Hematopoietic multipotent progenitor cell (in vitro differentiated cells): Measurements from ENCODE around the gene ZNF524. TPM values are rescaled to one million over a fixed set of nuclear protein-coding genes. Genes with fewer than 3 reads are reported as not detected.
A peak's percentile ranks its signal among the peaks of the same experiment; 100 is the strongest.
"Not testable (repeated sequence)": the region's sequence is repeated elsewhere in the genome, so short reads cannot be mapped to it uniquely, and the experiment has no call there.

Experiments
- DNase-seq, 3 donors: peaks; one replicate each; pipeline ENCODE4 v3.0.0-alpha.2; 2011 to 2015; ENCODE audit warnings: low read depth in 2 of 3, low spot score in 2 of 3
- total RNA-seq: library from RNA; depleted of rRNA; stranded (reverse); fragments of >200 nt; gene quantifications from one replicate; pipeline ENCODE4 v1.2.3, GENCODE V29; 2012

The ZNF524 gene
- total RNA-seq, 1 donor = 21.3 TPM

DNA sequence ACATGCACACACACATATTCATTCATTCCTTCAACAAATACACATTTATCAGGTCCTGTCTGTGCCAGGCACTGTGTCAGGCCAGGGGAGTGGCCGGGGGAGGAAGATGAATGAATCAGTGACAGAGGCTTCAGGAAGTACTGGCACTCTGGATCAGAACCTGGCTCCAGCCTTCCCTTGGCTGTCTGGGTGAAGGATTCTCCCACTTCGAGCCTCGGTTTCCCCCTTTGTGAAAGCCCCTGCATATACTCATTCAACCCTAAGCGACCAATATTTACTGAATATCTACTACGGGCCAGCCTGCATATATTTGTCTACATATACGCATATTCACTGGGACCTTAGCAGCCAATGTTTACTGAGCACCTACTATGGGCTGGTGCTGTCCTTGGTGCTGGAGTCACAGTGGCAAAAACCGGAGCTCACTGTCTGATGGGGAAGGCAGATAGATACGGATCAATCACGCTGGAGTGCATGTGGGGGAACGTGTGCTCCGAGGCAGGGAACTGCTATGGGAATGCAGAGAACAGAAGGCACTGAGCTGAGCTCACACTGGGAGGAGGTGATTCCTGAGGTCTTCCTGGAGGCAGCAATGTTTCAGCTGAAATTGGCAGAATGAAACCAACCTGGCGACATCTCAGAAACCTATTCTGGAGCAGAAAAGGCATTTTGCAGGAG, 18.8 kb upstream of the ZNF524 start:
- no peak for DNase-seq

DNA sequence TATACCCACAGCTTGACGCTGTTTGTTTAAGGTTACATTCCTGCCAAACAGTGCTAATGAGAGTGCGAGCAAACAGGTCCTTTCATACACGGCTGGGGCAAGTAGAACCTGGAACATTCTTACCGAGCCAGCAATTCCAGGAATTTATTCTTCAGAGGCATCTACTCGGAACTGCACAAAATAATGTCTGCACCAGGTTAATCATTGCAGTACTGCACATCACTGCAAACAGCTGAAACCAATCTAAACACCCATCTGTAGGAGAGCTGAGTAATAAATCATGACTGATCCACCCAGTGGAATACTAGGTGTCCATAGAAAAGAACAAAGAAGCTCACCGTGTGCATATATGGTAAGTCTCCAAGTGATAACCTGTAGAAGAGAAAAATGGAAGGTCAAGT, 18.3 kb upstream of the ZNF524 start:
- no peak for DNase-seq

DNA sequence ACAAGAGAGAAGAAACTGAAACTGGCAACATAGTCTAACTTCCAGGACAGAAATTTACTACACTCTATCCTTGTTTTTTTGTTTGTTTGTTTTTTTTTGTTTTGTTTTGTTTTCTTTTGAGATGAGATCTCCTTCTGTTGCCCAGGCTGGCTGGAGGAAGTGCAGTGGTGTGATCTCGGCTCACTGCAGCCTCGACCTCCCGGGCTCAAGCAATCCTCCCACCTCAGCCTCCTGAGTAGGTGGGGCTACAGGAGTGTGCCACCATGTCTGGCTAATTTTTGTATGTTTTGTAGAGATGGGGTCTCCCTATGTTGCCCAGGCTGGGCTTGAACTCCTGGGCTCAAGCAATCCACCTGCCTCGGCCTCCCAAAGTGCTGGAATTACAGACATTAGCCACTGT, 17.8 kb upstream of the ZNF524 start:
- DNase-seq = not testable (repeated sequence)

DNA sequence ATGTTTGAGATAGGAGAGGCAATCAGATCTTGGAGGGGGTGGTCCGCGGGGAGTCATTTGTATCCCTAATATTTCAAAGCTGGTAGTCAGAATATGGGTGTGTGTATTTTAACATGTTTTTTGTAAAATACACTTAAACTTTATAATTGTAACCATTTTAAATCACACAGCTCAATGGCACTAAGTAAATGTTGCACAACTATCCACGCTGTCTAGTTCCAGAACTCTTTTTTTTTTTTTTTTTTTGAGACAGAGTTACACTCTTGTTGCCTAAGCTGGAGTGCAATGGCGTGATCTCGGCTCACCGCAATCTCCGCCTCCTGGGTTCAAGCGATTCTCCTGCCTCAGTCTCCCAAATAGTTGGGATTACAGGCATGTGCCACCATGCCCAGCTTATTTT, 16.2 kb upstream of the ZNF524 start:
- not testable (repeated sequence) for DNase-seq

DNA sequence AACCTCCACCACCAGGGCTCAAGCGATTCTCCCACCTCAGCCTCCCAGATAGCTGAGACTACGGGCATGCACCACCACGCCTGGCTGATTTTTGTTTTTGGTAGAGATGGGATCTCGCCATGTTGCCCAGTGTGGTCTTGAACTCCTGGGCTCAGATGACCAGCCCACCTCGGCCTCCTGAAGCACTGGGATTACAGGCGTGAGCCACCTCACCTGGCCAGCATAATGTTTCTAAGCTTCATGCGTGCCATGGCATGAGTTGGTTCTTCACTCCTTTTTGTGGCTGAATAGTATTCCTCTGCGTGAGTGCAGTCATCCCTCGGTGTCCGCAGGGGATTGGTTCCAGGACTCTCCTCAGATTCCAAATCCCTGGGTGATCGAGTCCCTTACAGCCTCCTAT, 15.2 kb upstream of the ZNF524 start:
- no peak for DNase-seq

DNA sequence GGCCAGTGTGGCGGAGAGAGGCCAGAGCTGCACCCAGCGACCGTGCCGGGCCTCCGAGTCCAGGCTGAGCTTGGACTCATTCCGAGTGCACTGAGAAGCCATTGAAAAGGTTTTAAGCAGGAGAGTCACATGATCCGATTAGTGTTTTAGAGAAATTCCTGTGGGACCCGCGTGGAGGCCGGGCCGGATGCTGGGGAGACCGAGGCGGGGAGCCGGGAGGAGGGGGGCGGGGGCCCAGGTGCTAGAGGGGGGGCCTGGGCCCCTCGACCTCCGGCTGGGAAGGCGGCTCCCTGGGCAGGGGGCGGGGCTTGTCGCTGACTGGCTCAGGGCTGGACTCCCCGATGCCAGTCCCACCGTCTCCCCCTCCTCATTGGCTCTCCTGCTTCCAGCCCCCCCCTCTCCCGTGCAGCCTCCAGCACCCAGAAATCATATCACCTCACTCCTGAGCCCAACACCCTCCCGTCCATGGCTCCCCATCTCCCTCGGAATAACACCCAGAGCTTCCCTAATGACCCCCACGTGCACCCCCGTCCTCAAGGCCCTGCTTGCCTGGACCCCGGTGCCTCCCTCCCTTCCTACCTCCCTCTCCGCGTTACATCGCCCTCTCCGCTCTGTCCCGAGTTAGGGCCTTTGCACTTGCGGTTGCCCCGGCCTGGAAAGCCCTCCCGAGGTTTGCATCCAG, 14.3 kb upstream of the ZNF524 start:
- peak in 2 of 3 donors; percentile 67 to 71 for DNase-seq

DNA sequence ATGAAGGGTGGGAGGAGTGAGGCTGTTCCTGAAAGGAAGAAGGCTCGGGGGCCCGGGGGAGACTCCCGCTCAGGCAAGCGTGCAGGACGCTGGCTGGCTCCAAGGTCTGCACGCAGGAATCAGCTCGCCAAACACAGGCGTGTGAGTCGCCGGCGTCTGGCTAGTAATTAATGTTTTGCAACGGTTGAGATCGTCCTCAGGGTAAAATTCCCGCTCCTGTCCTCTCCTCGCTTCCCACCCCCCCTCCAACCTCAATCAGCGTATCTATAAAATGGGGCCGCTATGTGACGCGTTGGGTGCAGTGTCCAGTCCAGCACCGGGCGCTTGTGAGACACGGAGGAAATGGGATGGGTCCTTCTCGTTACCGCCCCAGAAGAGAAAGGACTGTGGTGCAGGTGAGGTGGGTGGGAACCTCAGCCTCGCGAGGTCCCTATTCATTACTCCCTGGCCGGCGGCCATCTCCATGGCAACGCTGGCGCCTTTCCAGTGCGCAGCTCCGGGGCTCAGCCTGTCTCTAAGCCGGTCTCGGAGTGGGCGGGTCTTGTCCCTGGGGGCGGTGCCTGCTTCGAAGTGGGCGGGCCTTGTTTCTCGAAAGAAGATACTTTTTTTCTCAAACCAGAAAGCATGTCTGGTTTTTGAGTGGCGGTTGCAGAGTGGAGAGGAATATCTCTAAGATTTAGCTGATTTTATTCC, 13.0 kb upstream of the ZNF524 start:
- DNase-seq = peak; percentile 81 to 96 (median 95)

DNA sequence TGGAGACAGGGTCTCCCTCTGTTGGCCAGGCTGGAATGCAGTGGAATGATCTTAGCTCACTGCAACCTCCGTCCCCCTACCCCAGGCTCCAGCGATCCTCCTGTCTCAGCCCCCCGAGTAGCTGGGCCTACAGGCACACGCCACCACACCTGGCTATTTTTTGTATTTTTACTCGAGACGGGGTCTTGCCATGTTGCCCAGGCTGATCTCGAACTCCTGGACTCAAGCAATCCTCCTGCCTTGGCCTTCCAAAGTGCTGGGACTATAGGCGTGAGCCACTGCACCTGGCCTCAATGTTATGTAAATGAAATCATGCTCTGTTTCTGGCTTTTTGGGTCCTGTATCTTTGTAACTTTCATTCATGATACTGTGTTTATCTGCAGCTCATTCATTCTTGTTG, 11.3 kb upstream of the ZNF524 start:
- DNase-seq = no peak

DNA sequence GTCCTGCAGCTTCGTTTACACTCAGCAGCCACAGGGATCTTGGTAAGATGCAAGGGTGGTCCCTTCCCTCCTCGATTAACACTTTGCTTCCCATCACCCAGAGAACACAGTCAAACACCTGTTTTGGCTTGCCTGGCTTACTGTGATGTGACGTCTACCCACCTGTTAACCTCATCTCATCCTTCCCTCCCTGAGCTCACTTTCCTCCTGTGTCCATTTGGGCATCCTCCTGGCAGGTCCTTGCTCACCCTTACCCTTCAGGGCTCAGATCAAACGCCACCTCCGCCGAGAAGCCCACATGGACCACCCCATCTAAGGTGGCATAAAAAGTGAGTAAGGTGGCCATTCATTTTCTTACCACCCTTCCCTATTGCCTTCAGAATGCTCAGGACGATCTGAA, 10.0 kb upstream of the ZNF524 start:
- no peak for DNase-seq

DNA sequence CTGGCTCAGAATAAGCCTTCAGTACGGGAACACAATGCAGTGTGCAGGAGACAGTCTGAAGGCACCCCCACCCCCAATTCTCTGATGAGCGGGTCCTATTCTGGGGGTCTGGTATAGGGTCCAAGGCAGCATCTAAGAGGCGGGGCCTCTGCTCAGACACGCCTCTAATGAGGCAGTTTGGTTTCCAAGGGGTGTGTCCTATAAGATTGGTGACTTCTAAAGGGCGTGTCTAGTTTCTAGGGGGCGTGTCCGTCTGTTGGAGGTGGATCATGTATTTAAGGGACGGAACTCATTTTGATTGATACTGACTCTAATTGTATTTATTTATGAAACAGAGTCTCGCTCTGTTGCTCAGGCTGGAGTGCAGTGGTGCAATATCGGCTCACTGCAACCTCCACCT, 9.5 kb upstream of the ZNF524 start:
- DNase-seq = peak in 1 of 3 donors; percentile 38

DNA sequence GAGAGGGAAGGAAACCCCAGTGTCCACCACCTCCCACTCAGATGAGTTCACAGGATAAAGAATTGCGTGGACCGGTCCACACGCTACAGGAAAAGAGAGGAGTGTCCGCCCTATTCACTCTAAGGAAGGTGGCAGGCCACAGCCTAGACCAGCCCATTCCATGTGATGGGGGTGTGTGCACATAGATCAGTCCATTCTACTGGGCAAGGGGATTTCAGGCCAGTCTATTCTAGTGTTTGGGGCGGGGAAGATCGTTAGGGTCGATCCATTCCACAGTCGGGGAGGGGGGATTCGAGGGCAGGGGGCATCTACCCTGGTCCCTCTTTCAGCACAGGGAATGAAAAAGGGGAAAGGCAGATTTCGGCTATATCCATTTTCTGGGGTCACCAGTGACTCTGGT, 8.5 kb upstream of the ZNF524 start:
- no peak for DNase-seq

DNA sequence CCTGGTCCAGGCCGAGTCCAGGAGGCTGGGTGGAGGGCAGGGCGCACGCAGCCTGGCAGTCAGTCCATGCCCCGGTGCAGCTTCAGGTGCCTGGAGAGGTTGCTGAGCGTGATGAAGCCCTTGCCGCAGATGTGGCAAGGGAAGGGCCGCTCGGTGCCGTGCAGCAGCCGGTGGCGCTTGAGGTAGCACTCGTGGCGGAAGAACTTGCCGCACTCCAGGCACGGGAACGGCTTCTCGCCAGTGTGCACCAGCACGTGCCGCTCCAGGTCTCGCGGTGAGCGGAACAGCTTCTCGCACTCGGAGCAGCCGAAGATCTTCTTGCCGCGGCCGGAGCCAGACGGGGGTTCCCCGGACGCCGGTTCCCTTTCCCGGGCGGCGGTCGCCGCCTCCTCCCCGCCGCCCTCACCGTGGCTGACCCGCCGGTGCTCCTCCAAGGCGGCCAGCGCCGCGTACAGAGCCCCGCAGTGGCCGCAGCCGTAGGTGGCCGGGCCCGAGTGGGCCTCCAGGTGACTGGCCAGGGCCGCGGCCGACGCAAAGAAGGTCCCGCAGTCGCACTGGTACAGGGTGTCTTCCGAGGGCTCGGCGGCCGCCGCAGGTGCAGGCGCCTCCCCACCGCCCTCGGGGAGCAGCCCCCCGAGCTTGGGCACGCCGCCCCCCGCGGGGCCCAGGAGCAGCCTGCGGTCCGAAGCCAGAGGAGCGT, 7.5 kb upstream of the ZNF524 start:
- DNase-seq = no peak

DNA sequence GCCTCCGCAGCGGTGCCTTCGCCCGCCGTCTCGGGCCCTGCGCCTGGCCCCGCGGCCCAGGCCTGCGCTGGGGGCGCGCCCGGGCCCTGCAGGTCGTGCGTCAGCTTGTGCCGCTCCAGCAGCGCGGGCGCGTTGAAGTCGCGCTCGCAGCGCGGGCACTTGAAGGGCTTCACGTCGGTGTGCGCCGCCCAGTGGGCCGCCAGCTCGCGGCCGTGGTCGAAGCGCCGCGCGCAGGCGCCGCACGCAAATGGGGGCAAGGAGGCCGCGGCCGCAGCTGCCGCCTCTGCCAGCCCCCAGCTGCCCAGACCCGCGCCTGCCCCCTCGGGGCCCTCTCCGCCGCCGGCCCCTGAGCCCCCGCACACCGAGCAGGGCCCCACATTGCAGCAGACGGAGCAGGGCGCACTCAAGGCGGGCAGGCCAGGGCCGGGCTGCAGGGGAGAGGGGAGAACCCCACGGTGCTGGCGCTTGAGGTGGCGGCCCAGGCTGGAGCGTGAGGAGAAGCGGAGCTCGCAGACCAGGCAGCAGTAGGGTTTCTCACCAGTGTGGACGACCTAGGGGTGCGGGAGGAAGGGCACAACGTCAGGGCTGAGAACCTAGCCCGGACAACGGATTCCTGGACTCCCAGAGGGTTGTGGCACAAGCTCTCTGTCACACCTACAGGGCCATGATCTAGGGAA, 6.9 kb upstream of the ZNF524 start:
- no peak for DNase-seq

DNA sequence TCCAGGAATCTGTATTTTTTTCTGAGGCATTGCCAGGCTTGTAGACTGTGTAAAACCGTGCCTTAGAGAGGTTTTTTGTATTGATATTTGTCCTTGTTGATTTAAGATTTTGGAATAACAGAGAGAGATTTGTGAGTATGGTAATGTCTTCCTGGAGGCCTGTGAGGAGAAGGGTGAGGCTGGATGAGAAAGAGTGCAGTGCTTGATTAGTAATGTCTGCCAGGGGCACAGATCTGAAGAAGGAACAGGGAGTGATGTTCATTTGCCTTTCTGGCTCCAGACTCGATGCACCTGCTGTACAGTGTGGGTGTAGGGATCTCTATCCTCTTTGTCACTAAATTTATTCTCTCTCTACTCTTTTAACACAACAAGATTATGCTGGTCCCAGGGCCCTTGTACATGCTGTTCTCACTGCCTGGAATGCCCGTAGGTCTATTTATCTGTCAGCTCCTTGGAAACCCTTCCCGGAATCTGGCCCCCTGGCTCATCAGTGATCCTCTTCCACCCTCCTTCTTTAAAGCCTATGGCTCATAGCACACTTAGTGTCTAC, 5.0 kb upstream of the ZNF524 start:
- DNase-seq = no peak

DNA sequence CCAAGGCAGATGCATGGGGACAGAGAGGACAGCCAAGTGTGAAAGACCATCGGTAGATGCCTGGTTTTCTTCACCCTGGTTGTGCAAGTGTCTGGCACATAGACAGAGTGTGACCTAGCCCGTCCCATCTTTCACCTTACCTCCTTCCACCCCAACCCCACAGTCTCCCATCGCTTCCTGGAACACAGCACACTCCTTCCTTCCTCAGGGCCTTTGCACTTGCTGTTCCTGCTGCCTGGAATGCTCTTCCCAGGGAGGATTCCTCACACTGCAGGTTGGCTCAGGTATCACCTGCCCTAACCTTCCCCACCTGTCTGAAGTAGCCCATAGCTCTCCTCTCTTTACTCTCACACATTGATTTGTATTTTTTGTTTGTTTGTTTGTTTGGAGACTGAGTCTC, 3.8 kb upstream of the ZNF524 start:
- no peak for DNase-seq

DNA sequence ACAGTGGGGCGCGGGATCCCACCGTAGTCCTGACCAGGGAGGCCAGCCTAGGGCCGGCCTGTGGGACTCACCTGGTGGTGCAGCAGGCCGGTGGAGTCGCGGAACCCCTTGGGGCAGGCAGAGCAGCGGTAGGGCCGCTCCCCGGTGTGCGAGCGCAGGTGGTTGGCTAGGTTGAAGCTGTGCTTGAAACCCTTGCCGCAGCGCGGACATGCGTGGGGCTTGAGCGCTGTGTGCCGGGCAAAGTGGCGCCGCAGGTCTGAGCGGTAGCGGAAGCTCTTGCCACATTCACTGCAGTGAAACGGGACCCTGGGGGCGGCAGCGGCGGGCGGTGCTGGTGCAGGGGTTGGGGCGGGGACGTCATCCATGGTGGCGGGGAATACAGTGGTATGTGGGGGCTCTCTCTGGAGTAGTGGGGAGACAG, 2.6 kb upstream of the ZNF524 start:
- DNase-seq = no peak

DNA sequence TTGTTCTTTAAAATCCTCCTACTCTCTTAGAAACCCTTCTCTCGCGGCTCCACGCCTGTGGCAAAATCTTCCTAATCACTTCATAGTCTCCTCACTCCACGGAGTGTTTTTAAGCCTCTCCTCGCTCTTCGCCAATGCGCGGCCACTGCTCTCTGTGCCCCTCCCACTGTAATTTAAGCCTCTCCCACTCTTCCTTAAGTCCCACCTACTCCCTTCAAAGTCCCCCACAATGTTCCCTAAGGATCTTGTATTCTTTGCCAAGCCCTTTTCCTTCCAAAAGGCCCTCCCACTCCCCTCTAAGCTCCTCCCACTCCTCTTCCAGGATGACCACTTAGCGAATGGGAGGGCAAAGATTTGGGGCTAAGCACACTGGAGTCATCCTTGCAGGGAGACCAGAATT, 2.1 kb upstream of the ZNF524 start:
- DNase-seq = no peak

DNA sequence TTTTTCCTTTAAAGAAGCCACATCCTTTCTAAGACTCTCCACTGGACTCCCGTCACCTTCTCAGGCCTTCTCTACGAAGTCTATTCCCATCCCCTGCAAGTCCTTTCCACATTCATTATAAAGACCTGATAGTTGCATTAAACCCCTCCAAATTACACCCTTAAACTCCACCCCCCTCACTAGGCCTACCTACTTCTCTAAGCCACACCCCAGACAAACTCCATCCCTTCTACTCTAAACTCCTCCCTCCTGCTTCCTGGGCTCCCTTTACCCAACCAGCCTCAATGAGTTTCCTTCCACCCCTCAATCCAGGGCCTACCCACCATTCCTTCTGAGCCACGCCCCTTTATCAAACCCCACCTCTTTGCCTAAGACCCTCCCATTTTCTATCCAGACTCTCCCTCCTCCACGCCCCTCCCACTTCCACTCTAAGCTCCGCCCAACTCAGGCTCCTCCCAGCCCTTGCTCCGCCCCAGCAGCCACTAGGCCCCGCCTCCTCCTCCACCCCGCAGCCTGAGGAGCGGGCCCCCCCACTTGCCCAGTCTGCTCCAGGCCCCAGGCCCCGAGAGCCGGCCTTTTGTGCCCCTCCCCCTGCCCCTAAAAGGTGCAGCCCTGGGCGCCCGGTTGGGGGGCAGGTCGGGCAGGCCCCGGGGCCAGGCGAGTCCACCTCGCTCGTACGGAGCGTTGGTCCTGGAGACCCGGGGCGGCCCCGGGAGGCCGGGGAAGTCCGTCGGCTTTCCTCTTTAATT, 1.2 kb upstream of the ZNF524 start:
- peak; percentile 82 to 97 (median 95) for DNase-seq

DNA sequence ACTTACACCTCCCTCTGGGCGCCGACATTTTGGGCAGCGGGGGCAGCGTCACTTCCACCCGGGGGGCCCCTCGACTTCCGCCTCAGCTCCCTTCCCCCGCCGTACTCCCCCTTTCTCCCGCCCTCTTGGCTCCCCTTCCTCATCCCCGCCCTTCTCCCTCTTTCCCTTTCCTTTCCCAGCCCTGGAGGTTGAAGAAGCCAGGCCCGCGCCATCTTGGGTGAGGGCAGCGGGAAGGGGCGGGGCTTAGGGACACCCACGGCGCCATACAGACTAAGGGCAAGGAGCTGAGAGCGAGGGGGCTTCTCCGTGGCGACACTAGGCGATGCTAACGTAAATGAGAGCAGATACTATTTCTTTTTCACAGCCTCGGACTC, 633 bp upstream of the ZNF524 start, which contains the start of gene FIZ1:
FIZ1 (minus strand) TSS at position 50 of the 374 bp plus-strand sequence. CDS start 1,652 bp downstream, outside the sequence.
- peak; percentile 94 to 100 (median 99) for DNase-seq

DNA sequence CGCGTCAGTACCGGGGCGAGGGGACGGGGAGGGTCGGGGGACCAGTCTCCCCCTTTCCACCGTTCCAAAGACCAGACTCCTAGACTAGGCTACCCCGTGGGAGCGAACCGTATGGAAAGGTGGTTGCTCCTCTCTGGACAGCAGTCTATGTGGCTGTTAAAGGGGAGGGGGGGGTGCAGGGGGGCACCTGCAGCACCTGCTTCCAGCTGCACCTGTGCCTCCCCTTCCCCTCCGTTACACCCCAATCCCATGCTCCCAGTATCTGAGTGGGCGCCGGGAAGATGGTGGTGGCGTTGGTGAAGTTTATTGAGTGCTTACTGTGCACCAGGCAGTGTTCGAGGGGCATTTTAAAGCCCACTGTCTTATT, 557 bp downstream of the ZNF524 start:
- DNase-seq = no peak
